Glomerular visceral epithelial cell (primary cell): ENCODE data around the gene SLC28A2.

Source experiments
- DNase-seq: peaks from one replicate; pipeline ENCODE4 v3.0.0-alpha.2; 2016; ENCODE audit errors: extremely low spot score

SLC28A2 gene

GRCh38 chr15:45326741-45327140, 74.7 kb downstream of the SLC28A2 start:
- no peak for DNase-seq
